ENCODE data around the gene MACROH2A2.

MACROH2A2 gene

GRCh38 chr10:70054902-70055301 is 2.3 kb downstream of the MACROH2A2 start:
- no peak overlapping the region for H3K4me3 ChIP-seq (replicated peaks; ENCODE audit: low read depth, low read length)
- DNase-seq (ENCODE audit: low read depth): no peak
- no peak for TF ChIP-seq CTCF (IDR thresholded peaks at IDR 0.05; ENCODE audit: low read length, missing control alignments)

- TF ChIP-seq CTCF (IDR thresholded peaks at IDR 0.05; ENCODE audit: low read length, missing control alignments): no peak
- no peak for DNase-seq (ENCODE audit: low read depth)
- H3K4me3 ChIP-seq (replicated peaks; ENCODE audit: low read depth, low read length): no peak overlapping the region
Observed at GRCh38 chr10:70055550-70055949, 2.9 kb downstream of the MACROH2A2 start.

GRCh38 chr10:70057306-70057705 is 4.7 kb downstream of the MACROH2A2 start:
- no peak for TF ChIP-seq CTCF (IDR thresholded peaks at IDR 0.05; ENCODE audit: low read length, missing control alignments)
- H3K4me3 ChIP-seq (replicated peaks; ENCODE audit: low read depth, low read length): no peak overlapping the region
- DNase-seq (ENCODE audit: low read depth): no peak

- TF ChIP-seq CTCF (IDR thresholded peaks at IDR 0.05; ENCODE audit: low read length, missing control alignments): no peak
- no peak for DNase-seq (ENCODE audit: low read depth)
- H3K4me3 ChIP-seq (replicated peaks; ENCODE audit: low read depth, low read length): no peak overlapping the region
Observed at GRCh38 chr10:70060389-70060788, 7.7 kb downstream of the MACROH2A2 start.

- TF ChIP-seq CTCF (IDR thresholded peaks at IDR 0.05; ENCODE audit: low read length, missing control alignments): no peak
- no peak overlapping the region for H3K4me3 ChIP-seq (replicated peaks; ENCODE audit: low read depth, low read length)
- no peak for DNase-seq (ENCODE audit: low read depth)
Observed at GRCh38 chr10:70063418-70064098, 10.9 kb downstream of the MACROH2A2 start.

- DNase-seq (ENCODE audit: low read depth): no peak
Observed at GRCh38 chr10:70064486-70064885, 11.8 kb downstream of the MACROH2A2 start.

More at GRCh38 chr10:70064486-70064885, 11.8 kb downstream of the MACROH2A2 start:
- no peak for TF ChIP-seq CTCF (IDR thresholded peaks at IDR 0.05; ENCODE audit: low read length, missing control alignments)
- H3K4me3 ChIP-seq (replicated peaks; ENCODE audit: low read depth, low read length): no peak overlapping the region
